WI38 (cell line): ENCODE measurements around the gene PGA5.
"Not testable (repeated sequence)": the region's sequence is repeated elsewhere in the genome, so short reads cannot be mapped to it uniquely, and the experiment has no call there.

Experiments used
- H3K4me3 ChIP-seq: 2 replicates; pipeline ENCODE4 v1.5.1; 2011; ENCODE audit warnings: low read depth, mild to moderate bottlenecking, control low read depth, low read length
- CTCF ChIP-seq: IDR thresholded peaks from 2 replicates; pipeline ENCODE4 v1.5.1; 2012; ENCODE audit warnings: low read depth, mild to moderate bottlenecking, control low read depth, low read length

PGA5 gene

DNA sequence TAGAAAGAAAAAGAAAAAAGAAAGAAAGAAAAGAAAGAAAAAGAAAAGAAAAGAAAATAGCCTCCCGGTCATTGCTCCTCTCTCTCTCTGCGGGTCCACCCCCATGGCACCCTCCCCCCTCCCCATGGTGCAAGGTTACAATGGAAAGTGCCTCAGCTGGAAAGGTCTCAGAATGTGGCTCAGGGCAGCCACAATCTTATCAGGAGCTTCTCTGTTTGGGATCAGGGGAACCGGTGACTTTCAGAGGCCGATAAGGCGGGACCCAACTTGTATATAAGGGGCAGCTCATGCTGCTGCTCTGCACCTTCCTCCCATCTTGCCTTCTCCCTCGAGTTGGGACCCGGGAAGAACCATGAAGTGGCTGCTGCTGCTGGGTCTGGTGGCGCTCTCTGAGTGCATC is at the start of gene PGA5:
Gene PGA5, plus strand, starts transcription at position 301 of the 400 bp plus-strand sequence. Its CDS starts 52 bp downstream, at position 353.
- H3K4me3 ChIP-seq, result not testable (repeated sequence)

- no peak for TF ChIP-seq CTCF
- H3K4me3 ChIP-seq, result no peak overlapping the region
These were observed 47.4 kb upstream of the PGA5 start for GRCh38 chr11:61193596-61193995.

DNA sequence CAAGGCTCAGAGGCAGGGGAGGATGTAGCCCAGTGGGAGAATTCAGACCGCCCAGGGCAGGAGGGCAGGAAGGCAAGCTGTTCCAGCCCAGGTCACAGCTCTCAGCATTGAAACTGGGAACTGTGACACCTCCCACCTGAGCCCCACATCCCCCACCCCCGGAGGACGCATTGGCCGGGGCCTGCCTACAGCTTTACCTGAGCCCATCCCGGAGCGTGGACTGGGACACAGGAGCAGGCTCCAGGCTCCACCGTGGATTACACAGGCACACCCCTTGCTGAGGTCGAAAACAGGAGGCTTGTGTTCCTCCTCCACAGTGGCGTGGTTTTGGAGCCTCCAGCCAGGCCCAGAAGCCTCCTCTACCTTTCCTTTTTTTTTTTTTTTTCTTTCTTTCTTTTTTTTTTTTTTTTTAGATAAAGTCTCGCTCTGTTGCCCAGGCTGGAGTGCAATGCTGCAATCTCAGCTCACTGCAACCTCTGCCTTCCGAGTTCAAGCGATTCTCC is 46.8 kb upstream of the PGA5 start:
- TF ChIP-seq CTCF, result no peak
- H3K4me3 ChIP-seq, result no peak overlapping the region

GRCh38 chr11:61194981-61195695 is 45.8 kb upstream of the PGA5 start:
- no peak for TF ChIP-seq CTCF
- no peak overlapping the region for H3K4me3 ChIP-seq

DNA sequence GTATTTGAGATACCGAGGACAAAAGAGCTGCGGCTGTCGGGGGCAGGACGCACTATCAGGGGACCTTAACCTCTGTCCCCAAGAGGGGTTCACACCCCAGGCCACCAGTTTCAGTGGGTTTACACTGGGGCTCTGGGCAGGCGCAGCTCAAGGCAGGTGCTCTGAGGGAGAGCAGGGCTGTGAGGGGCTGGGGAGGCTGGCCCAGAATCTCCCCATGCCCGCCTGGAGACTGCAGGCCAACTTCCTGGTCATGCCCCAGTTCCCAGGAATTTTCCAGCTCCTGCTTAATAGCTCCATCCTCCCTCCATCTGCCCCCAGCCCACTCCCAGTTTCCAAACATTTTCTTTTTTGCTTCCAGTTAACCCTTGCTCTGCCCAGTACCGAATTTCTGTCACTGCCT is 45.3 kb upstream of the PGA5 start:
- TF ChIP-seq CTCF, result no peak
- no peak overlapping the region for H3K4me3 ChIP-seq

DNA sequence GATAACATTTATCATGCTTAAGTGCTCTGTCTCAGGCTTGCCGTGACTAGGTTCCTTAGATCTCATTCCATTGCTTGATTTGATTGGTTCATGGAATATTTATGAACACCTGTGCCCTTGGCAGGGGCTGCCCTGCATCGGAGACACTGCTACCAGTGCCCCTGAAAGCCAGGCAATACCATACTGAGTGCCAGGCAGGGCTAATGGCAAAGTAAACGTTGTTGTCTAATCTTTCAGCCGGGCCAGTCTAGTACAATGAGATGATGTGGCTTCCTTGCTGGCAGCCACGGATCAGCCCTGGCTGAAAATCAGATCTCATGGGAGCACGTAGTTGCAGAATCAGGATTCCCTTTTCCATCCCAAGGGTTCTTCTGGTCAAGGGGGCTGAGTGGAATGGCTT is 42.6 kb upstream of the PGA5 start:
- TF ChIP-seq CTCF, result no peak
- H3K4me3 ChIP-seq, result no peak overlapping the region

GRCh38 chr11:61198948-61199523 is 41.9 kb upstream of the PGA5 start:
- no peak overlapping the region for H3K4me3 ChIP-seq
- no peak for TF ChIP-seq CTCF
